Skin epidermis (tissue), 12 donors: ENCODE data around the gene ME1.

ENCODE experiments used
- H3K27ac ChIP-seq, 21 experiments: fragments of 200-600 bp; sonication (generic) in 11 of 21; one replicate each; pipeline ENCODE4 v1.5.0; 2020; ENCODE audit warnings: mild to moderate bottlenecking in 3 of 21, inconsistent platforms in 2 of 21, moderate library complexity in 2 of 21
- H3K4me3 ChIP-seq, 7 experiments: fragments of 200-600 bp; sonication (generic) in 2 of 7; one replicate each; pipeline ENCODE4 v1.5.0; 2020; ENCODE audit warnings: inconsistent platforms in 2 of 7, mild to moderate bottlenecking in 2 of 7, moderate library complexity in 1 of 7

The ME1 gene

DNA sequence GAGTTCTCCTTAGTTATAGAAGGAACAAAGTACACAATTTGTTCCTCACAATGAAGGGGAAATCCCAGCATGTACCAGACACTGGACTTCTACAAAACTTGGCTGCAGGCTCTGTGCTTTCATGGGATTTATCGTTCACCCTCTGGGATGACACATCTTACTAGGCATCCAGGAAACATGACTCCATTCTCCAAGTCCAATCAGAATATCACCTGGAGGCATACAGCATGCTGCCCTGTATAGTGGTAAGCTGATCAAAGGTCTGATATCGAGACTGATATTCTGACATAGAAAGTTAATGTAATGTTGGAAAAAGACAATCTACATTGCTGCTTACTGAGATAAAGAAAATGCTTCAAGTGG lies 231.0 kb downstream of the ME1 start:
- Histone ChIP-seq H3K4me3 (no peak overlapping the region), H3K27ac (no peak overlapping the region)

DNA sequence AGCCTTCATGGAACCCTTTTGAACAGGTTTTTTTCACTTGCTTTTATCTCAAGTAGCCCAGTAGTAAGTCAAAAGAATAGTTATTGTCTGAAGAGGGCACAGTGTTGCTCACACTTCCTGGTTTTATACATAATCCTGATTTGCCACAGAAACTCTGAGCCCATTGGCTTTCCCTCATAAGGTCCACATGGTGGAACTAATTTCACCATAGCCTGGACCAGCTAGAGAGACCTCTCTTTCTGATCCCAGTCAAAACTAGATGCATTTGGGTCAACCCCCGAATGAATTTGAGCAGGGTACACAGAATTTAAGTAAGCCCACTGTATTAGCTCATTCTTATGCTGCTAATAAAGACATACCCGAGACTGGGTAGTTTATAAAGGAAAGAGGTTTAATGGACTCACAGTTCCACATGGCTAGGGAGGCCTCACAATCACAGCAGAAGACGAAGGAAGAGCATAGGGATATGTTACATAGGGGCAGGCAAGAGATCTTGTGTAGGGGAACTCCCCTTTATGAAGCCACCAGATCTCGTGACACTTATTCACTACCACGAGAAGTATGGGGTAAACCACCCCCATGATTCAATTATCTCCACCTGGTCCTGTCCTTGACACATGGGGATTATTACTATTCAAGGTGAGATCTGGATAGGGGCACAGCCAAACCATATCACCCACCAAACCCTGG lies 231.5 kb downstream of the ME1 start:
- Histone ChIP-seq H3K4me3 (no peak overlapping the region), H3K27ac (no peak overlapping the region)

DNA sequence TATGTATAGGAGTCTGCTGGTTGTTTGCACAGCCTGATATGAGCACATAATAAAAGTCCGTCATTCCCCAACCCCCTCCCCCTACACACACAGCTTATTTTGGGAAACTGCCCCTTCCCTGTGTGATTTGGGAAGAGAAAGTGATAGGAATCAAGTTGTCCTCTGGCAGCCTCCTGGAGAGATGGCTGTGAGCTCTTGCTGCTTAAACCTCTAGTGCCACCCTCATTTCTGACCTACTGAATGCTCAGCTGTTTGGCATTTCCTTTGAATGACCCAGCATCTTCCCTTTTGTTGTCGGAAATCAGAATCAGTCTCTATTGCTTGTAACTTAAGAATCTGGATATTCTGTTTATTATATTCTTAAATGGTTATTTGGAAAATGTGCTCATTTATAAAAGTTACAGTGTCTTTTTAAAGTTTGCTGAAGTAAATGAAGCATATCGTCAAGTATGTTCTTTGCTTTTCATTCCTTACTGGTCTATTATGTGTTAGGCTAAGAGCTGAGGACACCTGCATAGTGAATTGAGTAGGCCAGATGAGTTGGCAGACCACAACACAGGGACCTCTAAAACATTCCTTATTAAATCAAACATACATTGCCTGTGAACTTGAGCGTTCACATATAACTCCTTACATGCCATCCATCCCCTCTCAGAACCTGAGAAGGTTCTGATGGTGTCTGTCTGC lies 232.2 kb downstream of the ME1 start:
- Histone ChIP-seq H3K4me3 (no peak overlapping the region), H3K27ac (no peak overlapping the region)

DNA sequence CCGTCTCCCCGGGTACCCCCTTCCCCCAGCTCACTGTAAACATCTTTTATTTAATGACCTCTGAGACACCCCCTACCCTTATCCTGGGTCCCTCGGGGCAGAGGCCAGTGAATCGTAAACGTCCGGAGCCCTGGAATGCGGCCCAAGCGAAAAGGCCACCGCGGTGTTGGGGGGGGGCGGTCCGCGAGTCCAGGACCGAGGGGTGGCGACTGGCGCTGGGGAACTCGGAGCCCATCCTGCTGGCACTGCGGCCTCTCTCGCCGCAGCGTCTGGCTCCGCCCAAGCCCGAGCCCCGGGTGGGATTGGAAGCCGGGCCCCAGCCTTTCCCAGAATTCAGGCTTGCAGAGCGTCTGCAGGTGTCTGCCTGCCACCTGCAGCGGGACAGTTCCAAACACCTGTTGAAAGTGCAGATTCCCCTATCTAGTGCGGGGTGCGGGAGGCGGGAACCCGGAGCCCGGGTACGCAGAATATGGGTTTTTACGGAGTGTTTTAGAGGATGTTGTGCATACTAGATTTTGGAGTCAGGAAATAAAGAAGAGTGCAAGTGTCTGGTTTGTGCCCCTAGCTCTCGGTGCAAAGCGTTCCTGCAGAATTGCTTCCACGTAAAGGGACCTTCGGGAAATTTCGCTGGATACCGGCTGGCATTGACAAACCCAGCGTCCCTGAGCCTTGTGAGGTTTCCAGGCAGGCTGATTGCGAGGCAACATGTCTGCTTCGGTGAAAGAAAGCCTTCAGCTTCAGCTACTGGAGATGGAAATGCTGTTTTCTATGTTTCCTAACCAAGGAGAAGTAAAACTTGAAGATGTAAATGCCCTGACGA lies 236.9 kb downstream of the ME1 start:
- peak overlapping the region; percentile 53 to 98 (median 94) for H3K4me3 ChIP-seq
- peak overlapping the region in 20 of 21 experiments; percentile 27 to 95 (median 86) for H3K27ac ChIP-seq

DNA sequence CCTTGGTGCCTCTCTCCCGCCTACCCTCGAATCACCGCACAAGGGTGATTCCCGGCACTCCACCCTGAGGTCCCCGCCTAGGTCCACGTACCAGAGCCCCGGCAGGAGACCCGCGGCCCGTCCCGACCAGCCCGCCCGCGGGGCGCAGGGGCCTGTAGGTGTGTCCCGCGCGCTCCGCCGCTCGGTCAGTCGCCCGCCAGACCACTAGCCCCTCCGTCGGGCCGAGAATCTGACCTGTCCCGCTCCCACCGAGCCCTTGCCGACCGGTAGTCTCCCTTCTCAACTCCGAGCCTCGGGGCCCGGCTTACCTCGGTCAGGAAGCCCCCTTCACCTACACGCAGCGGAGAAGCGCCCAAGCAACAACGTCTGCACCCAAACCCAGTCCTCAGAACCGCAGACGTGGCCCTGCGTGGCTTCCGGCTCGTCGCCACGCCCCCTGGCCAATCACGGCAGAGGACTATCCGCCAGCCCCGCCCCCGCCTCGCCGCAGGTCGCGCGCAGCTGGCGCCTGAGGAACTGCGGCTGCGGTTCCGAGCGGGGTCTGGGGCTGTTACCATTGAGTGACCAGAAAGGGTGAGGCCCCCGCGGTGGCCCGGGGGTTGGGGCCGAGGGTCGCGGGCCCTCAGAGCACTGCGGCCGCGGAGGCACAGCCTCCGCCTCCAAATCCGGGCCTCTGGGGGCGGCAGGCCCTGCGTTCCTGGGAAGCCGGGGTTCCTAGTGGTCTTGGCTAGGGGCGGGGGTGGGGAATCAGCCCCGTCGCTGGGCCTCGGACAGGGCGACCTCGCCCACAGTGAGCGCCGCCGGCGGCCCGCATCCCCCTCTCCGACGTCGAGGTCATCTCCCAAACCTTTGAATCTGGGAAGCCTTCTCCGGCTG lies 237.7 kb downstream of the ME1 start, which contains the start of the genes PGM3 and RWDD2A:
Gene PGM3 (minus strand): TSS at position 395 of the 876 bp plus-strand sequence. CDS start 2,253 bp downstream, outside the sequence.
Gene RWDD2A (plus strand): TSS at position 487 of the 876 bp plus-strand sequence. CDS start 1,095 bp downstream, outside the sequence.
- Histone ChIP-seq H3K27ac (peak within 1 kb of the TSS; percentile 51 to 95 (median 85)), H3K4me3 (peak within 1 kb of the TSS; percentile 53 to 98 (median 94))

DNA sequence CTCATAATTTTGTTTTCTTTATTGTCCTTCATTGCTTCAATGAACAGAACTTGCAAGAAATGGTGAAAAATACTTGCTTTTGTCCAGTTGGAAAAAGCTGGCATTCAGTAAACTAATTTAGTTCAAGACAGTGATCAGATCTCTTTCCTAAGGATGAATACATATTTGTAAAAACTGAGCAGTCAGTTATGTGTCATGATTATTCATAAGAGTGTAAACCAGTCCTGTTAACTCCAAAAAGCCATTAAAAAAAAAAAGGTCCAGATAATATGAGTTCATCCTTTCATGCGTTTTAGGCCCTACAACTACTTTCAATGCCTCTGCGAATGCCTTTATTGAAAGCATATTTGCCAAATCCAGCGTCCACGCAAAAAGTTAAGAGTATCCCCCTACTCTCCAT lies 238.4 kb downstream of the ME1 start:
- Histone ChIP-seq H3K27ac (peak overlapping the region in 20 of 21 experiments; percentile 51 to 95 (median 86)), H3K4me3 (peak overlapping the region; percentile 53 to 98 (median 94))

DNA sequence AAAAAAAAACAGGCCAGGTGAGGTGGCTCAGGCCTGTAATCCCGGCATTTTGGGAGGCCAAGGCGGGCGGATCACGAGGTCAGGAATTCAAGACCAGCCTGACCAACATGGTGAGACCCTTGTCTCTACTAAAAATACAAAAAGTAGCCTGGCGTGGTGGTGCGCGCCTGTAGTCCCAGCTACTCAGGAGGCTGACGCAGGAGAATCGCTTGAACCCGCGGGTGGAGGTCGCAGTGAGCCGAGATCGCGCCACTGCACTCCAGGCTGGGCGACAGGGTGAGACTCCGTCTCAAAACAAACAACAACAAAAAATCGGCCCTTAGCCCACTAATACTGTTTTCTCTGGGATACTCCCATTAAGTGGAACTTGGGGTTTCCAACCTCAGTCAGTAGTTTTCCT lies 238.9 kb downstream of the ME1 start:
- peak overlapping the region in 1 of 21 experiments; percentile 89 for H3K27ac ChIP-seq

DNA sequence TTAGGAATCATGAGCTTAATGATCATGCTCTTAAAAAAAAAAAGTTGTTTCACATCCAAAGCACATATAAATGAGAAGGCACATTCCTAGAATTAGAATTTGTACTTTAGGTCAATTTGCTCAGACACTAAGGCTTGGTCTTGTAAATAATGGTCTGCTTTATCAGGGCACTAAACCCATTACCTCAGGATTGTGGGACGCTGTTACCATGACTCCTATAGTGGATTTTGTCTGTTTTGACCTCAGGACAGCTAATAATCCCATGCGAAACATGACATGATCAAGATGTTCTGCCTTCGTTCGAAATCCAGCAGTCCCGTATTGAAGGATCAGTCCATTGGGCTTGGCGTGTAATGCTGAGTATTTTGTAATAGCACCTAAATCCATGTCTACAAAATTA lies 240.2 kb downstream of the ME1 start:
- Histone ChIP-seq H3K4me3 (no peak overlapping the region), H3K27ac (no peak overlapping the region)

More for the DNA sequence above, 238.9 kb downstream of the ME1 start:
- peak overlapping the region; percentile 53 to 98 (median 94) for H3K4me3 ChIP-seq

DNA sequence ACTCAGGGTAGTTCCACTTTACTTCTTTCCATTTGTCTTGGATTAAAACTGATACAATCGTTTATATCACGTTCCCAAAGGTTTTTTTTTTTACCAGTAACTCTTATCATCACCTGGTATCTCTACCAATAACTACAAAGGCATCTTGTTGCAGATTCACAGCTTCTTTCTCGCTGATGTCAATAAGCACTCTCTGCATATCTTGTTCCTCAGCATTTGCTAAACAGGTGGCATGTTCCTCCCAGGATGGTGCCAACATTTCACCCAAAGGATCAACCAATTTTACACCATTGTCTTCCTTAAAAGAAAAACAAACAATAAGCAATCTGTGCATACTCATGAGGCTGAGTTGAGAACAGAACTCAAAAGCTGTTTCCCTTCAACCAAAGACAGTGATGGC lies 242.3 kb downstream of the ME1 start:
- Histone ChIP-seq H3K4me3 (no peak overlapping the region), H3K27ac (no peak overlapping the region)

DNA sequence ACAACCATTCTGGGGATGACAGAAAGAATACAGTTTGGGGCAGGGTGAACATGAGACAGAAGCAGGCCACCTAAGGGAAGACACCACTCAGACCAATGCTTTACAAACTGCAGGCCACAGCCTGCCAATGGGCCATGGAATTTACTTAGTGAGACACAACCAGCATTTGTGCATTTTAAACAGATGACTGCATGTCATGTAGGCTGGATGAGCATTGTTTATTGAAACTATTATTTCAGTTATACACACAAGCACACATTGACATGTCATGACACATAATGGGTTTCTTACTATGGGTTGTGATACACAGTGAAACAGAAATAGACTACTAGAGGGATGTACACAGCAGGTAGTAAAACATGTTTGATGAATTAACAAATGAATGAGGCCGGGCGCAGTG lies 245.8 kb downstream of the ME1 start:
- H3K27ac ChIP-seq, result no peak overlapping the region

DNA sequence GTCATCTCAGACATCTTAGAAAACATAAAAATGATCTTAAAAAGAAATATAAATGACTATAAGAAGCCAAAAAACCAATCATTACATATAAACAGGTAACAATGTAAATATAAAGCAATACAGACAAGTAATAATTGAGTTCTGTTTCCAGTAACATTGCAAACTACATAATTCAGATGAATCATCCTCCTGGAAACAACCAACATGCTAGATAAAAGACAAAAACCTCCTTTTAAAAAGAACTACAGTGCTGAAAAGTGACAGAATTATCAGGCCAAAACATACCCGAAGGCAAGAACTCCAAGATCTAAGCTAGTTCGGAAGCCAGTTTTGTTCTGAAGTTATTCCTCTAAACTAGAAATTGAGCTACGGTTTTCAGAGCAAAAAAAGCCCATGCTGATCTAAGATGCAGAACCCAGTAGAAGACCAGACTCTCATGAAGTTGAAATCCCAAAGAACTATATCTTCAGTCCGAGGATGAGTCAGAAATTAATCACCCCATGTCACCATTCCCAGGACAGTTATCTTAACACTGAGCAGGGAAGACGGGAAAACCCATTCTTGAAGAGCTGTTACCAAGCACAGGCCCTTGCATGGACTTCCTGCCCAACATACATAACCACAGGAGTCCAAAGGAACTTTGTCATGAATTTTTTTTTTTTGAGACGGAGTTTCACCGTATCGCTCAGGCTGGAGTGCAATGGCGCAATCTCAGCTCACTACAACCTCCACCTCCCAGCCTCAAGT lies 247.6 kb downstream of the ME1 start:
- peak overlapping the region in 3 of 21 experiments; percentile 5 to 16 (median 7) for H3K27ac ChIP-seq
- H3K4me3 ChIP-seq, result no peak overlapping the region

More for the DNA sequence above, 245.8 kb downstream of the ME1 start:
- no peak overlapping the region for H3K4me3 ChIP-seq

DNA sequence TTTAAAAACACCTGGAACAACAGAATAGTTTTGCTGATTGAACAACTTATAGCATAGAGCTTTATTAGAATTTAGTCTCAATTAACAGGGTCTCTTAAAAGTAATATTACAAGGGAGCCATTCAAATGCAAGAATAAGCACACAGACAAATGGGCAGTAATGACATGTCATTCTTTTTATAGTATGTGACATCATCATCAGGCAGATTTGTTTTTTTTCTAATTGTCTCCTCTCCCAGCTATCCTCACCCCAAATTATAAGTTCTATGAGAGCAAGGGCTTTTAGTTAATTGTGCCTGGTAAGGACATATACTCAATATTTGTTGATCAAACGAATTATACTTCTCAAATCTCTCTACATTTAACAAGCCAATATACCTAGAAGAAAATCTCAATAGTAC lies 248.7 kb downstream of the ME1 start:
- Histone ChIP-seq H3K4me3 (no peak overlapping the region), H3K27ac (no peak overlapping the region)

DNA sequence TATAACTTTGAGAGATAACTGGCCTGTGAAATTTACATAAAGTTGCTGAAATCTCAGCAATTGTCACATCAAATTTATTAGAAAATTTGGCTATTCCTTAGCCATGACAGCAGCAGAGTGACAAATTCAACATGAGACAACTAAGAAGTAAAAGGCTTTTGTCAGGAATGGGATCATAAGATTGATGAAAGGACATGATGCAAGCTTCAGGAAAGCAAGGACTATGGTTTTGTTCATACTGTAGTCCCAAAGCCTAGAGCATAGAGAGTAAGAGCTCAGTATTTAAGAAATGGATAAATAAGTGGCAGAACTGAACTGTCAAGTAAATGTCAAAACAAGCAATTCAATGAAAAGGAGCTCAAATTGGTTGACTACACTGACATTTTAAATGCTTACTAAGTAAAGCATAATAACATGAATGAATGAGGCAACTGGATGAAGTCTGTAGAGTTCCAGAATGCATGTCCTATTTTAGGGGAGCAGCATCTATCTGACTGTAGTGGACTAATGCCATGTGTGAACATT lies 250.4 kb downstream of the ME1 start:
- no peak overlapping the region for H3K4me3 ChIP-seq
- no peak overlapping the region for H3K27ac ChIP-seq

DNA sequence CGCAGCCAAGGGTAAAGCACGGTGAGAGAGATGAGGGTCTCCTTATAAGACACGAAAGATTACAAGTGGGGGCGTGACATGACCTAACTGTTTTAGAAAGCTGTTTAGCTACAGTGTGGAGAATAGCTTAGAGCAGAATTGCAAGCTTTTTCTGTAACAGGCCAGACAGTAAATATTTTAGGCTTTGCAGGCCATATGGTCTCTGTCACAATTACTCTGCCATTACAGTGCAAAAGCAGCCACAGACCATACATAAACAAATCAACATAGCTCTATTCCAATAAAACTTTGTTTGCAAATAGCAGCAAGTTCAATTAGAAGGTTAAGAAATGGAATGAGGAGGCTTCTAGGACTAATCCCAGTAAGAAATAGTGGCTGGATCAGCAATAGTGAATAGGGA lies 254.6 kb downstream of the ME1 start:
- no peak overlapping the region for H3K4me3 ChIP-seq
- H3K27ac ChIP-seq, result no peak overlapping the region

DNA sequence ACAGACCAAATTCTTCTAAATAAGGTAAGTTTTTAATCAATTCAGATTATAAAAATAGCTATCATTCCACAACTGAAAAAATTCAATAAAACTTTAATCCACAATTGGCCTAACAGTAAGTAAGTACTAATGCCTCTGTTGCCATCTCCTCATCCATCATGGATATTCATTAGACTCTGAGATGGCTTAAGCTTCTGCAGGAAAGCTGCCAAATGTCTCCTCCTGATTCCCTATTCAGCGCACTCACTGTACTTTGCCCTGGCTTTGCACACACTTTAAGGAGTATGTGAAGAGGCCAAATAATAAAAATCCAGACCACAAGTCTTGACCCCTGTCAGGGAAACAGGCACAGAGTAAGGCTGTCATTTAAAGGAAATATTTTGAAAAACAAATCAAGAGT lies 261.3 kb downstream of the ME1 start:
- no peak overlapping the region for H3K4me3 ChIP-seq
- H3K27ac ChIP-seq, result no peak overlapping the region

DNA sequence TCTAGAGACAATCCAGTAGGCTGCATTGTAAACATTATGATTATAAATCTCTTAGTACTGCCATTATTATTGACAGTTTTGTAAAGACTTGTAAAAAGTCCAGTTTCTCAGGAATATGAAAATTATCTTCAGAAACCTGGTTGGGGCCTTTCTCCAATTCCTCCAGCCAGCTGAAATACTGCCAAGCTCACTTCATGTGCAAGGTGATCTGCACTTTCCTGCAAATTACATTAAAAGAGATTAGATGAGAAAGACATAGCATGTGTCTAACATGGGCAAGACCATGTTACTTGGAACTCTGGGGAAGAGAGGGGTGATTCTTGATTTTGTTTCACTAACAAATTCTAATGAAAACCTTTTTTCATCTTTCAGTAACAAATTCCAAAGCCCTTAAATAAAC lies 261.7 kb downstream of the ME1 start:
- Histone ChIP-seq H3K4me3 (no peak overlapping the region), H3K27ac (no peak overlapping the region)

DNA sequence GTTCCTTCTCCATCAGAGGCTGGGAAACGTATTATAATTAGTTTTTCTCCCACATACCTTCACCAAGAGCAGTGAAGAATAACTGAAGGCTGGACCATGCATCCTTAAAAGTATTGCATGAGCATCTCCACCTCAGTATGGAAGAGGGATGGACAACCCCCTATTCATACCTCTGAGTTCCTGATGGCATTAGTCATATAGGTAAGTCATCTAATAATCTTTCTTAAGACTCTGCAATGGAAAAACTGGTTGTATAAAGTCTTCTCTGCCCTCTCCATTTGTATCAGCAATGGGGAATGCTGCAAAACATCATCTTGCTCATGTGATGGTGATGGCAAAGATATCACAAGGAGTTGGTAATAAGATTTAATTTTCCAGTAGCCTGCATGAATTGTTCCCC lies 262.3 kb downstream of the ME1 start:
- Histone ChIP-seq H3K27ac (no peak overlapping the region), H3K4me3 (no peak overlapping the region)

DNA sequence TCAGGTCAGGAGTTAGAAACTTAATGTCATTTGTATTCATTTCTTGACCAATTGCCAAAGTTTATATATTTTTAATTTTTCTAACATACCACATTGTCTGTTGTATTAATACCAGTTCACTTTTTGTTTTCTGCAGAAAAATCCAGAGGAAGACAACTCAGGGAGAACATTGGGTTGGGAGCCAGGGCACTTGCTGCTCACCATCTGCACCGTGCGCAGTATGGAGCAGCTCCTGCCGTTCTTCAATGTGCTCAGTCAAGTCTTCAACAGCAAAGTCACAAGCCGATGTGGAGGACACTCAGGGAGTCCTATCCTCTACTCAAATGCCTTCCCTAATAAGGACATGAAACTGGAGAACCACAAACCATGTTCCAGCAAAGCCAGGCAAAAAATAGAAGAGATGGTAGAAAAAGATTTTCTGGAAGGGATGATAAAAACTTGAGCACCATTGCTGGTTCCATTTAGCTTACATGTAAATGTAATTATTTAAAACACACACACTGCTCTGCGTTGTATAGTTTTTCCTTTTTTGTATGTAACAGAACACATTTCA lies 263.0 kb downstream of the ME1 start:
- H3K4me3 ChIP-seq, result no peak overlapping the region
- H3K27ac ChIP-seq, result no peak overlapping the region
